GM12891 (cell line): ENCODE data around the gene ENDOG.

Experiments
- POLR2A ChIP-seq: IDR thresholded peaks from 2 replicates; pipeline ENCODE4 v1.6.1; 2011; ENCODE audit warnings: low read depth, low read length, control low read depth
- POLR2AphosphoS5 ChIP-seq: IDR thresholded peaks from 2 replicates; pipeline ENCODE4 v1.6.1; 2011; ENCODE audit warnings: low read depth, low read length, control low read depth
- POU2F2 ChIP-seq: IDR thresholded peaks from 2 replicates; pipeline ENCODE4 v1.6.1; 2011; ENCODE audit warnings: low read depth, mild to moderate bottlenecking, control low read depth, low read length, moderate library complexity
- SPI1 ChIP-seq: IDR thresholded peaks from 2 replicates; pipeline ENCODE4 v1.6.1; 2011; ENCODE audit warnings: low read depth, low read length, control low read depth
- TAF1 ChIP-seq: IDR thresholded peaks from 2 replicates; pipeline ENCODE4 v1.6.1; 2011; ENCODE audit warnings: low read depth, low read length, control low read depth

DNA sequence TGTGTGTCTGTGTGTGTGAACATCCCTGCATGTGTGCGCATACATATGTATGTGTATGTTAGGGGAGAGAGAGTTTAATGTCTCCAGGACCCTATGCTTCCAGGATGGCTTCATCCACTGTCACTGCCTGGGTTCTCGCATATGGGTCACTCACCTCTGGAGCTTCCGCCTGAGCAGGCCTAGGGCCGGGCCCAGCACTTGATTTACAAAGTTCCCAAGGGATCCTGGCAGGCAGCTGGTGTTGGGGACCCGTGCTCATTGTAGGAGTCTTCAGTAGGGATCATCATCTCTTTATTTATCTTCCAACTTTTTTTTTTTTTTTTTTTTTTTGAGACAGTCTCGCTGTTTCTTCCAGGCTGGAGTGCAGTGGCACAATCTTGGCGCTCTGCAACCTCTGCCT, 18.2 kb upstream of the ENDOG start:
- TF ChIP-seq POLR2A (no peak), SPI1 (no peak), TAF1 (no peak), POLR2AphosphoS5 (no peak), POU2F2 (no peak)
